Bronchial epithelial cell (primary cell): Measurements from ENCODE around the gene RABEP1. TPM values are rescaled to one million over a fixed set of nuclear protein-coding genes. Genes with fewer than 3 reads are reported as not detected.

Source experiments
- DNase-seq: peaks from one replicate; pipeline ENCODE4 v3.0.0-alpha.2; 2010; ENCODE audit warnings: low read depth
- FAIRE-seq: peaks from 2 replicates; lab custom pipeline; 2011; peaks lifted over from hg19 to GRCh38; lab: Jason Lieb, UNC
- H3K27me3 ChIP-seq: 2 replicates; pipeline ENCODE4 v1.5.1; 2011; ENCODE audit warnings: low read length; ENCODE audit not compliant: control insufficient read depth, insufficient read depth
- H3K36me3 ChIP-seq: 2 replicates; pipeline ENCODE4 v1.5.1; 2011; ENCODE audit warnings: low read length; ENCODE audit not compliant: control insufficient read depth, insufficient read depth
- H3K4me3 ChIP-seq: 2 replicates; pipeline ENCODE4 v1.5.1; 2011; ENCODE audit warnings: mild to moderate bottlenecking, low read depth, low read length, control low read depth
- CTCF ChIP-seq: IDR thresholded peaks from 2 replicates; pipeline ENCODE4 v1.5.1; 2011; ENCODE audit warnings: mild to moderate bottlenecking, moderate library complexity, low read length, control low read depth, inconsistent platforms; ENCODE audit not compliant: insufficient read depth, severe bottlenecking
- total RNA-seq: library from RNA; depleted of rRNA; stranded (reverse); fragments of >200 nt; gene quantifications from 2 replicates; pipeline ENCODE4 v1.2.1, GENCODE V29; 2014

Gene RABEP1
- total RNA-seq, 1 donor from 2014 or later, result 41.1 TPM

DNA sequence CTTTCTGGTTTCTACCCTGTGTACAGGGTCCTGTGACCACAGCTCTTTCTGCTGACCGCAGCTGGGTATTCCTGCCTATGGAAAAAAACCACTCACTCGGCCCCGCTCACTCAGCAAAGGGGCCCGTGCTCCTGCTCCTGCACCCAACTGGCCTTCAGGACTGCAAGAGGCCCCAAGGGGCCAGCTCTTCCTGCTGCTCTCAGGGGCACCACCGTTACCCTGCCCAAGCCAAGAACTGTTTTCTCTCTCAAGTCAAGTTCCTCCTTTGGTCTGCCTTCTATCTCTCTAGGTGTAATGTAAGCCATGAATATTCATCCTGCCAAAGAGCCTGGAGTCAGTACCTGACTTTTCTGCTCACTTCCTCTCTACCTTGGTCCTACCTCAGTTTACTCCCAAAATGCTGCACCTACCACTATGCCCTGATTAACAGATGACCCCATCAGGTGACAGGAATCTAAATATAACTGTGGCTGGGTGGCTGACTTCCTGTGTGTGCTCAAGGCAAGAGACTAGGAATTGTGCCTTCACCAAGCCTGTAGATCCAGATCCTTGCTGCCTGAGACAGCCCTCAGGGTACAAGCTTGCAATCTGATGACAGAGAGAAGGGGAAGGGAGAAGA, 27.1 kb upstream of the RABEP1 start:
- DNase-seq, result no peak
- no peaks in the 10 kb centered on the region for H3K36me3 ChIP-seq
- FAIRE-seq, result peak; percentile 76
- H3K27me3 ChIP-seq, result no peaks in the 10 kb centered on the region
- no peak for TF ChIP-seq CTCF
- H3K4me3 ChIP-seq, result no peak overlapping the region

DNA sequence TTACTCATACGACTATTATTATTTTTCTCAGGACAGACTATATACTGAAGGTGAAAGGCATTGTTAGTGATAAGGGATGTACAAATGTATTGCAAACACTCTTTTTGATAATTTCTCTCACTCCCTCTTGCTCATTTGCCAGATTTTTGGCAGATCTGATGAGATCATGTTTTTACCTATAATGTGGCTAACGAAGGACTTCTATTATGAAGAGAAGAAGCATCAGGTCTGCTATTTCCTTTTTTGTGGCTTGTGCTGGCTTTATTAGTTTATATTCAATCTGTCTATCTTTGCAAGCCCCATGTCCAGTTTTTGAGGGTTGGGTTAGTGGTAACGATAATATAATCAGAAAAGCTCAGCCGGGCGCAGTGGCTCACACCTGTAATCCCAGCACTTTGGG, 25.0 kb upstream of the RABEP1 start:
- Histone ChIP-seq H3K36me3 (no peaks in the 10 kb centered on the region), H3K27me3 (no peaks in the 10 kb centered on the region), H3K4me3 (no peak overlapping the region)
- TF ChIP-seq CTCF, result no peak
- DNase-seq (no peak), FAIRE-seq (no peak)

- DNase-seq (no peak), FAIRE-seq (no peak)
Observed at GRCh38 chr17:5260542-5260941, 21.5 kb upstream of the RABEP1 start.

GRCh38 chr17:5262416-5262991, 19.6 kb upstream of the RABEP1 start:
- TF ChIP-seq CTCF, result no peak
- Histone ChIP-seq H3K36me3 (no peaks in the 10 kb centered on the region), H3K4me3 (no peak overlapping the region), H3K27me3 (no peaks in the 10 kb centered on the region)
- DNase-seq (no peak), FAIRE-seq (no peak)

More at GRCh38 chr17:5260542-5260941, 21.5 kb upstream of the RABEP1 start:
- H3K36me3 ChIP-seq, result no peaks in the 10 kb centered on the region
- TF ChIP-seq CTCF, result no peak
- H3K4me3 ChIP-seq, result no peak overlapping the region
- H3K27me3 ChIP-seq, result no peaks in the 10 kb centered on the region

GRCh38 chr17:5263441-5263840, 18.6 kb upstream of the RABEP1 start:
- Histone ChIP-seq H3K36me3 (no peaks in the 10 kb centered on the region), H3K27me3 (no peaks in the 10 kb centered on the region), H3K4me3 (no peak overlapping the region)
- DNase-seq, result no peak
- TF ChIP-seq CTCF, result no peak
- no peak for FAIRE-seq
